GM18951 (cell line): ENCODE results near the gene SCYGR3.

Experiments
- POLR2A ChIP-seq: IDR thresholded peaks from 4 replicates; pipeline ENCODE4 v1.6.1; 2011; ENCODE audit warnings: mild to moderate bottlenecking; ENCODE audit not compliant: insufficient read length, insufficient read depth; ENCODE audit errors: extremely low read depth
- in situ Hi-C: fragments of 300-500 bp; cut with MboI; formaldehyde crosslinking; loops from one replicate; pipeline ENCODE4 v1.12.0; 2022; ENCODE audit warnings: low sequenced_read_pairs, mixed read lengths, inconsistent platforms; ENCODE audit not compliant: unreplicated experiment

The SCYGR3 gene

DNA sequence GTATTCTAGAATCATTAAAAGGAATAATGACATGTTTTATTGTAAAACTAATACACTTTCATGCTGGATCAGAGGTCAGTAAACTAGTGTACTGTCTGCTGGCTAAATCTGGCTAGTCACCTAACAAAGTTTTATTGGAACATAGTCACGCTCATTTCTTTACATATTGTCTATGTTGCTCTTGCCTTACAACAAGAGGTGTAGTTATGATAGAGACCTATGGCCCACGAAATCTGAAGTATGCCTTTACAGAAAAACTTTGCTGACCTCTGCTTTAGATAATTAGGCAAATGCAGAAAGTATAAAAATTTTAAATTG lies 45.8 kb downstream of the SCYGR3 start:
- in situ Hi-C loops, result no loop called here

GRCh38 chr2:227566012-227566411 lies 48.6 kb downstream of the SCYGR3 start:
- no peak for TF ChIP-seq POLR2A
- in situ Hi-C loops, result no loop called here

More for the DNA sequence above, 45.8 kb downstream of the SCYGR3 start:
- TF ChIP-seq POLR2A, result no peak

DNA sequence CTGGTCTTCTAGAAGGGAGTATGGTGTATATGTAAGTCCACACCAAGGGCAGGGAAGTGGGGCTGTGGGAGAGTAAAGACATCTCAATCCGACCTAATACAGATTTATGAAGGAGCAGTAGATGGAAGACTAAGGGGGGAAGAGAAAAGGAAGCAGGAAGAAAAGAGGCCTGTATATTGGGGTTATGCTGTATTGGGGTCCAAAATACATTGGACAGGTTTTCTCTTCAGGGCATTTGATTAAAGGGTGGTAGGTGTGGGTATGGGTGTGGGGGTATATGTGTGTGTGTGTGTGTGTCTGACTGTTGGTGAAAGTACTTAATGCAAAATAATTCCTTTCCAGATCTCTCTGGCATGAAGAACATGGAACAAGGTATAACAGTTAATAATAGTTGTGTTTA lies 49.6 kb downstream of the SCYGR3 start:
- no peak for TF ChIP-seq POLR2A
- in situ Hi-C loops, result no loop called here
